Left renal cortex interstitium (tissue), 4 donors: ENCODE results near the gene PKDREJ. TPM values are rescaled to one million over a fixed set of nuclear protein-coding genes. Genes with fewer than 3 reads are reported as not detected.
"Not testable (repeated sequence)": the region's sequence is repeated elsewhere in the genome, so short reads cannot be mapped to it uniquely, and the experiment has no call there.

Experiments used
- DNase-seq, 4 donors: peaks; one replicate each; pipeline ENCODE4 v3.0.0-alpha.2; 2013; ENCODE audit warnings: low read depth in 4 of 4, low spot score in 2 of 4, missing footprints in 1 of 4
- polyA plus RNA-seq, 4 donors: library from polyadenylated mRNA; unstranded; fragments of 120-200 nt; gene quantifications; one replicate each; pipeline ENCODE4 v1.2.1, GENCODE V29; 2013; ENCODE audit not compliant: insufficient read length in 4 of 4

The PKDREJ gene
- polyA plus RNA-seq, 4 donors, result 0.22 to 0.55 (median 0.32) TPM

DNA sequence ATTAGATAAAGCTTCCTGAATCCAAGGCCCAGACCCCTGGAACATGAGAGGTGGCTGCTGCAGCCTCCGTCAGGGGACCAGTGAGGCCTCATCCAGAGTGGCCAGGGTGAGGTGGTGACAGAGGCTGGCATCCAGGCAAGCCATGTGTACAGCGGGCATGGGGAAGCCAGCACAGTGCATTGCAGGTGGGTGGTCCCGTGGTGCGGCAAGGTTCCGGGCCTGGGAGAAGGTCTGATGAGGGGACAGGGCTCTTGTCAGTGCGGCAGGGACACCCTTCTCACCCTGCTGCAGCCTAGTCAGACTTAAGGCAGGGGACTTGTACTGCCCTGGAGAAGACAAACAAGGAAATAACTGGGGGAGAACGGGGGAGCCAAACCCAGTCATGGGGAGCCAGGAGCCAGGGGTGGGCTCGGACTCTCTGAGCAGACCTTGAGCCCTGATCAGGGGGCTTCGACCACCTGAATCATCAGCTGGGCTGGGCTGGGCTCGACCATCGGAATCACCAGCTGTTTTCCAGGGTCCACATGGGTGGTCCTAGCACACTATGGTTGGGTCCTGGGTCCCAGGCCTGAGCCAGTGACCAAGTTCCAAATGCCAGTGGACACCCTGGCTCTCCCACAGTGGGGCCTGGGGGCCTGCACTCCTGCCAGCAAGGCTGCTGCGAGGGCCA is 9.8 kb upstream of the PKDREJ start:
- DNase-seq, result no peak

DNA sequence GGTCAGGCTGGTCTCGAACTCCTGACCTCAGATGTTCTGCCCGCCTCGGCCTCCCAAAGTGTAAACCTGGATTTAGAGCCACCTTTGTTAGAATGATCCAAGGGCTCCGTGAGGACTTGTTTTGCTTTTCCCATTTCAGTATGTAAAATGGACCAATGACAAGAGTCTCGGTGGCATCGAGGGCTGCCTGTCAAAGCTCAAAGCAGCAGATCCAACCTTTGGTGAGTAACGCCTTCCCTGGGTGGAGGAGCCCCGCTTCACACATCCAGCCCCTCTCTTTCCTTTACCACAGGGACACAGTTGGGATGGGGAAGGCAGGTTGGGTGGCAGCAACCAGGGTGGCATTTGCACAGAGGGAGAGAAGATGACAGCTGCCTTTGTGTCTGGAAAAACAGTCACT is 9.1 kb upstream of the PKDREJ start:
- DNase-seq, result no peak

DNA sequence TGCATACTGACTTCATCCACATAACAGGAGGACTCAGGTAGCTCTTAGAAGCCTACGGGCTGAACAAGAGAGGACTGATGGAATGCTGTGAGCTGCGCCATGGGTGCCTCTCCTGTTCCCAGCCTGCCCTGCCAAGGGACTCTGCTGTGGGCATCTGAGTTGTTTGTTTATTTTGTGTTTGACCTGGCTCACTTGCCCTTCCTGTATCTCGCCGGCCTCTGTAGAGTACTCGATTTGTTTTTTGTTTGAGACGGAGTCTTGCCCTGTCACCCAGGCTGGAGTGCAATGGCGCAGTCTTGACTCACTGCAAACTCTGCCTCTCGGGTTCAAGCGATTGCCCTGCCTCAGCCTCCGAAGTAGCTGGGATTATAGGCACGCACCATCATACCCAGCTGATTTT is 6.4 kb upstream of the PKDREJ start:
- no peak for DNase-seq

DNA sequence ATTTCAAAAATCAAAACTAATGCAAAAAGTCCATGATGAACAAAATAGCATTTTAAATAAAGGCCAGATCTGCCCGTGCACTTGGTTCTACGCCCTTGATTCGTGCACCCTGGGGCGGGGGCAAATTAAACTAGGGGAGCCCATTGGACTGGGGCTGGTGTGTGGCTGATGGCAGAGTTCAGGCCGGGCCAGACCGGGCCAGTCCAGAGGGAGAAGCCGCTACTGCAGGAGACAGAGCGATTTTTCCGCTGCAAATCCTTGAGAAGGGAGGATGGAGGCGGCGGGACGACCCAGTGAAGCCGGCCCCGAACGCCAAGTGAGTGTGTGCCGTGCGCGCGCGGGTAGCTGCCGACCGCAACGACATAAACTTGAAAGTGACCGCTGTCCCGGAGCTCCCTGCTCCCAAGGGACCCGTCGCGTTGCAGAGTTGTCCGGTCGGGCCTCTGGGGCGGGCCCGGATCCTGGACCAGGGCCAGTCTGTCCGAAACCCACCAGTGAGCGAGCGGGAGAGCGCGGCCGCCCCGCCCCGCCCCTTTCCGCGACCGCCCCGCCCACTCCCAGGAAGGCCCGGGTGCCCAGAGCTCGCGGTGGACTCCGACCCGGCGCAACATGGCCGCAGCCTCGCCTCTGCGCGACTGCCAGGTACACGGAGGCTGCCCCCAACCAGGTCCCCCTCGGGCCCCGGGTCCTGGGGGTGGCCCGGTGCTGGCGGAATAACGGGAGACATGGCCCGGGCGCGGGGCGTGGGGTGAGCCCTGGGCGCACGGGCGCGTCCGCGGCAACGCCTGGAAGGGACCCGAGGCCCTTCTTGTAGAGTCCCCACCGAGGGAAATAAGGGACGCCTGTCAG is 4.5 kb upstream of the PKDREJ start, which contains the start of gene TTC38:
Gene TTC38, plus strand, starts transcription at position 578 of the 849 bp plus-strand sequence. Its CDS starts 32 bp downstream, at position 610.
- peak in 2 of 4 donors; percentile 61 to 78 for DNase-seq

DNA sequence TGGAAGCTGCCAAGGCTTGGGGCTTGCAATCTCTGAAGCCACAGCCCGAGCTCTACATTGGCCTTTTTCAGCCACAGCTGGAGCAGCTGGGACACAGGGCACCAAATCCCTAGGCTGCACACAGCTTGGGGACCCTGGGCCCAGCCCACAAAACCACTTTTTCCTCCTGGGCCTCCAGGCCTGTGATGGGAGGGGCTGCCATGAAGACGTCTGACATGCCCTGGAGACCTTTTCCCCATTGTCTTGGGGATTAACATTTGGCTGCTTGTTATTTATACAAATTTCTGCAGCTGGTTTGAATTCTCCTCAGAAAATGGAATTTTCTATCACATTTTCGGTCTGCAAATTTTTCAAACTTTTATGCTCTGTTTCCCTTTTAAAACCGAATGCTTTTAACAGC is 2.5 kb upstream of the PKDREJ start:
- DNase-seq, result not testable (repeated sequence)

DNA sequence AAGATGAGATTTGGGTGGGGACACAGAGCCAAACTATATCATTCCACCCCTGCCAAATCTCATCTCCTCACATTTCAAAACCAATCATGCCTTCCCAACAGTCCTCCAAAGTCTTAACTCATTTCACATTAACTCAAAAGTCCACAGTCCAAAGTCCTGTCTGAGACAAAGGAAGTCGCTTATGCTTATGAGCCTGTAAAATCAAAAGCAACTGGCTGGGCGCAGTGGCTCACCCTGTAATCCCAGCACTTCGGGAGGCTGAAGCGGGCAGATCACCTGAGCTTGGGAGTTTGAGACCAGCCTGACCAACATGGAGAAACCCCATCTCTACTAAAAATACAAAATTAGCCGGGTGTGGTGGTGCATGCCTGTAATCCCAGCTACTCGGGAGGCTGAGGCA is 1.4 kb upstream of the PKDREJ start:
- DNase-seq, result not testable (repeated sequence)

DNA sequence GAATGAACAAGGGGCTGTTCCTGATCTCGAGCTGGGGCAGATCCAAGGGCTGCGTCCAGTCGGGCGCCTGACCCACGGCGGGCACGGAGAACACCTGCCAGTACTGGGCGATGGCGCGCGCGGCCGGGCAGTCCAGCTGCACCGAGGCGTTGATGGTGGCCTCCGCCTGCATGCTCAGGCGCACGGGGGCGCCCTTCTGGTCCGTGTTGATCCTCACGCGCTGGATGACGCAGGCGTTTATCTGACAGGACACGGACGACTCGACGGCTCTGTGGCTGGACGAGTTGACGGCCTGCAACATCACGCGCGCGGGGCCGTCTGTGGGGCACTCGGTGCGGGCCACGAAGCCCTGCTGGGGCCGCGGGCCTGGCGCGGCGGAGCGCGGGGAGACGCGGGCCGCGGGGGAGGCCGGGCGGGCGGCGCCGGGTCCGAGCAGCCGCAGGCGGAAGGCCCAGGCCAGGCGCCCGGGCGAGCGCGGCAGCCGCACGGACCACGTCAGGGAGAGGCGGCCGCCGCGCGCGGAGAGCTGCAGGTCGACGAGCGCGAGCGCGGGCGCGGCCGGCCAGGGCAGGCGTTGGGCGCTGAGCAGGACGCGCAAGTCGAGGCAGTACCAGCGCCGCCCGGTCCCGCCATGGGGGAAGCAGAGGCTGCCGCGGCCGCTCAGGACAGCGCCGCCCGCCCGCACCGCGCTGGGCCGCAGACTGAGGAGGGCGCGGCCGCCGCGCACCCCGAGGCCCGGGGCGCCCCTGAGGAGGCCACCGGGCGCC is 511 bp downstream of the PKDREJ start:
- DNase-seq, result no peak

DNA sequence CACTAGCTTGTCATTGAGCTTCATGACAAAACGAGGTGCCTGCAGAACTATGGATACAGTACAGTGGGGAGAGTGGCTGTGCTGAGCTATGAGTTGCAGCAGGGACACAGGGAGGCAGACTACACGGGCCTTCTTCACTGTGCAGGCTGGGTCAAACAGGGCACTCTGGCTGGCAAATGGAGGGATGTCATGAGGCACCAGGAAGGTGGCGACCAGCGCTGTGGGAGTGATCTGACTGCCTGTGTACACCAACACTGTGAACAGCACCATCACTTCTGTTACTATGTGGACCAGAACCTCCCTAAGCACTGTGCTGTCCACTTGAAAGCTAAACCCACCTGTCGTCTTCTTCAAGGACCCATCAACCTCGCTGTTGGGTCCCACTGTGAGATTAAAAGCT is 3.1 kb downstream of the PKDREJ start:
- DNase-seq, result no peak

DNA sequence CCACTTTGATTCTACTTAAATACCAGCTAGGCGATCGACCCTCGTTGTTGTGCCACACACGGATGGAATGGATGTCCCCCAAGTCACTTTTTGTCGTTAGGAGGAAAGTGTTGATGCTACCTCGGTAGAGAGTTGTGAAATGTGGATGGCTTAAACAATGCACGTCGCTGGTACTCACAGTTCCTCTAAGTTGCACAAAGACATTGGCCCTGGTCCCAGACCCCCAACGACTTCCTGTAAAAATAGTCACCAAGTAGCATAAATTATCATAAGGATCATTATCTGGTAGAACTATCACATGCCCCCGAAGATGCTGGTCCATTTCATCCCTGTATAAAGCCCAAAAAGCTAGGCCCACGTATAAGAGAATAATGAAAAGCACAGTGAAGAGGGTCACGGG is 3.8 kb downstream of the PKDREJ start:
- no peak for DNase-seq

DNA sequence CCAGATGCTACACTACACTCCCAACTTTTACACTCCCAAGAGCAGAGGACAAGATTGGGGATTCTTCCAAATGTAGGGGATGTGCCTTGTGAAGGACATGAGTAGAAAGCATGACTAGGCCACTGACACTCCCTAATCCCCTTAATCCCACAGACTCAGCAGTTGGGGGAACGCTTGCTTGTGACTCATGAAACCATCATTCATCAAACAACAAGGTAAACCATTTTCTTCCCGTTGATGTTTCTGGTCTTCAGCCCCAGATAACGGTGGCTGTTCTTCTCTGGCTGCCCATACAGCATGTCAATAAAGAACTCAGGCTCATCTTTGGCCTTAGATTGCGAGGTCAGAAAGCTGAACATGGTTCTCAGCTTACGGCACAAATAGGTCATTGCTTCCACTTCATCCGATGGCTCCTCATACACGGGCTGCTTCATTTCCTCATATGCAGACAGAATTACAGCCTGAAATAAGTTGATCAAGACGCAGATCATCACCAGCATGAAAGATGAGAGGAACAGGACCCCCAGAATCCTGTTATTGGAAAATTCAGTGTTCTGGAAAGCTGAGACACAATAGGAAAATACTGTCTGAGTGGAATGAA is 6.7 kb downstream of the PKDREJ start:
- DNase-seq, result no peak

DNA sequence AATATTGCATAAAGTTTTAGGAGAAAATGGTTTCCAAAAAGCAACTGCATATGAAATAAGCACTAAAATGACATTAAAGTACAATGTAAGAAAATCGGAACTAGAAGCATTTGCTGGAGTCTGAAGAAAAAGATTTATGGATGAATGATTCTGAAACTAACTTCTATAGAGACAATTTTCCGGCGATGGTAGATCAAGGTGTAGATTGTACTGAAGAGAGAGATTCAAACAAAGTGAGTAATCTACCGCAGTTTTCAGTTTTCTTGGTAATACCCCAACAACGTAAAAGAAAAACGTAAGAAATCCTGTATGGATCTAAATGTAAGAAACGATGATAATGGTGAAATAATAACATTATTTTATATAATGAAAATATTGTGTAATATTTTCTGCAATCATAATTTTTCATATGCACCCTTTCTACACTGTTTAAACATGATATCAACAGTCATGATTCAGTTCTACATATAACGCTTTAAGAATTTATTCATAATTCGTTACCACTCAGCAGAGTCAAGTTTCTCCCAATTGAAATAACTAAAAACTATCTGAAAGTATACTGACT is 11.2 kb downstream of the PKDREJ start:
- DNase-seq, result no peak

DNA sequence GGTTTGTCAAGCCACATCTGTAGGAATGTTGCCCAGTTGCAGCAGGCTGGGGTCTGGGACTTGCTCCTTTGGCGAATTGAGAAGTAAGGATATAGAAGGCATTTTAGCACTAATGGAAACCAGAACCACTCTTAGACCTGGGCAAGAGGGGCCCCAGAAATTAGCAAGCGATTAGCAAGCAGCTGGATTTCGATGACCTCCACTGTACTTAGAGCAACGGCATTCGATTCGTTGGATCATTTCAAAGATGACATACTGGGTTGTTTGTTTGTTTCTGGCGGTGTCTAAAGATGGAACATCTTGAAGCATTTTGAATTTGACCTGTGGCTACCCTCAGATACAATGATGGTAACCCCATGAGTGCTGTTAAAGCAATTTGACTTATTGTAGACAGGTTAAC is 11.9 kb downstream of the PKDREJ start:
- no peak for DNase-seq

DNA sequence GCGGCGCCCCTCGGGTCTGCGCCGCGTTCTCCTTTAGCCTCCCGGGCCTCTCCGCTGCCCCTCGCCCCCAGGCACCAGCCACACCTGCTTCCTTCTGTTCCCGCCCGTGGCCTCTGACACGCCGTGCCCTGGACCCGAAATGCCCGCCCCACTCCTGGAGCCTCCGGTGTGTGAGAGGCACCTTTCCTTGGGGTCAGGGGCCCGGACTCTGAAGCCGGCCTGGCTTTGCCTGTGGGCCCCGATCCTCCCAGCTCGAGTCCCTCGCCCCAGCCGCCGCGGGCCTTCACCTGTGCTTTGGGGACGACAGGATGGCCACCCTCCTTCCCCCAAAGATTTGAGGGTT is 12.4 kb downstream of the PKDREJ start:
- DNase-seq, result no peak

DNA sequence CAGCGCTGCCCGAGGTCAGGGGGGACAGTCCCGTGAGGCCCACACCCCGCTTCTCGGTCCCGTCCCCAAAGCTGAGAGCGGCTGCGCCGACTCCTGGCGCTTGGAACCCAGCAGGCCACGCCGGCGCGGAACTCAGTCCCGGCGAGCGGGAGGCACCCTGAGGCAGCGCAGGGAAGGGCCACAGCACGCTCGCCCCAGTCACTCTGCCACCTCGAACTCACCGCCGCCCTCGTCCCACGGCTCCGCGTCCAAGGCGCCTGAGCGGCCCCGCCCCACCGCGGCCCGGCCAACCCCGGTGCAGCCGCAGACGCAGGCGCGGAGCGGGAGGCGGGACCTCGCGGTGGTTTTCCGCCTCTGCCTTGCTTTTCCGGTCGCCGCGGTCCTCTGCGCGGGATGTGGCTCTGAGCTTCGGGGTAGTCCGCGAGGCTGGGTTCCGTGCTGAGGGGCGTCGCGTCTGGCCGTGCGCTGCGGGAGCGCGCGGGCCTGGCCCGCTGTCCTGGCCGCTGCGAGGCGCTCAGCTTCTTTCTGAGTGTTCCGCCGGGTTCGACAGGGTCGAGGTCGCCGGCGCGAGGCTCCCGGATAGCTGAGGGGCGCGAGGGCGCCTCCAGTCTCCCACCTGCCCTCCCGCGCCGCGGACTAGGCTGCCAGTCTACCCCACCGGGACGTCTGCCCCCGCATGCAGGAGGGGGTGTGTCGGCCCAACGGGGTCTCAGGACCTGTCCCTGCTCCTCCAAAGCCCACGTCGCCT is 12.9 kb downstream of the PKDREJ start, which contains the start of gene CDPF1:
Gene CDPF1, minus strand, starts transcription at position 259 of the 748 bp plus-strand sequence. CDS start 2,009 bp downstream, outside the sequence.
- DNase-seq, result peak in 3 of 4 donors; percentile 53 to 79 (median 74)

DNA sequence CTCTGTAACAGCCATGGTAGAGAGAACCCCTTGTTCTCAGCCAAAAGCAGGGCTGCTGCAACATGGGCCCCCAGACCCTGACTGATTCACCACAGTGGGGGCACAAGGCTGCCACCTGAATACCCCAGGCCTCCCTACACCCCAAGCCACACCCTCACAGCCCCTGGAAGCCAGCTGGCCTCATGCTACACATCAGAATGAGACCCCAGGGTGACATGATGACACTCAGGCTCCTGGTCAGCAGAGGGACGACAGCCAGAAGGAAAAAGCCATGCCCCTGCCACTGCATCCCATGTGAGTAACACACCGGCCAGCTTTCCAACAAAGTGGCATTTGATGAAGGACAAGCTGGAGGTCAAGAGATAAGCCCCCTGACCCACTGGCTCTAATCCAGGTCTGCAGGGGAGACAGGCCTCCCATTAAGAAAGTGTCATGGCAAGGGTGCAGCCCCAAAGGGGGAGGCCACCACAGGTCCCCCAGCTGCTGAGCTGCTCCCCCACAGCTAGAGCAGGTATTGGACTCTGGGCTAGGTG is 15.6 kb downstream of the PKDREJ start:
- DNase-seq, result no peak

DNA sequence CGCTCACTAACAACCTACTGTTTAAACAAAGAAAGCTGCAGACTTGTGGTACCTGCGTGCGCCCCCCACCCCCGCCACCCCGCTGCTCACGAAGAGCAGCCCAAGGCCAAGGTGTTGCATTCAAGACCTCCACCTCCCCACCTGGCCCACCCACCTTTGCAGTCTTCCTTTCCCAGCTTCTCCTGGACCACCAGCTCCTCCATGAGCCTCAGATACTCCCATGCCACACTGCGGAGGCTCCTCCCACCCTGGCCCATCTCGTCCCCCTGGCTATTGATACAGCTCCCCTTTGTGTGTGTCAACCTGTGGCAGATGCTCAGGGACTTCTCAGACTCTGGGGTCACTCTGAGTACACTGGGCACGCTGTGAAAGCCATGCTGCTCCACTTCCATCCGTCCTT is 17.0 kb downstream of the PKDREJ start:
- DNase-seq, result no peak

DNA sequence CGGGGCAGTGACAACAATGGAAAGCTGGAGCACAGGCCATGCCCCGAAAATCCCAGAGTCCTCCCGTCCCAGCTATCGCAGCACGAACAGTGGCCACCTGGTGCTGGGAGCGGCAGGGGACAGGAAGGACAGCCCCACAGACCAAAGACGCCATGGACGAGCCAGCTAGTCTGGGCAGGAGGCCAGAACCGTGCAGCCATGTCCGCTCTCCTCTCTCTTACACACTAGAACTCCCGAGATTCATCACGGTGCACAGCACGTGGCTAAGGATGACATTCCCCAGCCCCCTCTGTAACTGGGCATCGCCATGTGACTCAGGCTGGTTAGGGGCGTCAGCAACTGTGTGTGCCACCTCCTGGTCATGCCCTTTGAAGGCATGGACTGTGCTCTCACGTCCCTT is 17.6 kb downstream of the PKDREJ start:
- no peak for DNase-seq

DNA sequence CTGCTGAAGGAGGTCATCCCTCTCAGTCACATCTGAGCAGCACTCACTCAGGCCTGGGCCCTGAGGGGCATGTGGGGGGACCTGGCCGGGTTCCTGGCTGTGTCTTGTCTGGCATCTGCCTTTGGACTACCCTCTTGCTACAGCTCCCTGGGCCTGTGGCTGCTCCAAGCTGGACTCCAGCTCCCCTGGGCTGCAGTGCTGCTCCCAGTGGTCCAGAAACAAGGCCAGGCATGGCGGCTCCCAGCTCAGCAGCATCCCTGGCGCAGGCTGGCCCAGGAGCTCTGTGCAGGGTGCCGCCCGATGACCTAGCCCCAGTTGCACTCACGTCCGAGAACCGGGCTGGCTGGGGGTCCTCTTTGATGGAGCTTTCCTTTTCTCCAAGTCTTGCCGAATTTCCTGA is 18.4 kb downstream of the PKDREJ start:
- no peak for DNase-seq

DNA sequence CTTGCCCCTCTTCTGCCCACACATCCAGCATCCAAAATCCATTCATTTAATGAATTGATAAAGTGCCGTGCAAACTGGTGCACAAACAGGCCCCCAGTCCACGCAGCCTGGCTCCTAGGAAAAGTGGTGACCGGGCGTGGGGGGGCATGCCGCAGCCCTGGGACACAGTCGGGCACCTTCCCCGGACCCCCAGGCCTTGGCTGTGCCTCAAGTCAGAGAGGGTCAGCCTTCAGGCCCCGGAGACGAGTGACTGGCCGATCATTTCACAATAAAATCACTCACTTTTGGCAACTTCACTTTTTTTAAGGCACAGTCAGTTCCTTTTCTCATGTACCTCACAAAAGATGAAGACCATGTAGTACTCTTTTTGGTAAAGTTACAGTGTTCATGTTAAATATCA is 21.1 kb downstream of the PKDREJ start:
- DNase-seq, result no peak
